ENCODE results near the gene ANO10. TPM values are rescaled to one million over a fixed set of nuclear protein-coding genes. Genes with fewer than 3 reads are reported as not detected.
"Not testable (repeated sequence)": the region's sequence is repeated elsewhere in the genome, so short reads cannot be mapped to it uniquely, and the experiment has no call there.

Gene ANO10
- total RNA-seq, 1 donor, result 7.1 TPM

DNA sequence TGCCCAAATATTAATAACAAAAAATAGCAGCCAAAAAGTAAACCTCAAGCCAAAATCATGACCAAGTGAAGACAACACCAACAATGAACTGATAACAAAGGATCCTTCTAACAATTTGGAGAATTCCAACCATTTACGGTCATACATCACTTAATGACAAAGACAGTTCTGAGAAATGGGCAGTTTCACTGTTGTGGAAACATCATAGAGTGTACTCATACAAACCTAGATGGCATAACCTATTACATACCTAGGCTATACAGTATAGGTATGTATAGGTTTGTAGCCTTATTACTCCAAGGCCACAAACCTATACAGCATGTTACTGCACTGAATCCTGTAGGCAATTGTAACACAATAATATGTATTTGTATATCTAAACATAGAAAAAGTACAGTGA is 12.4 kb downstream of the ANO10 start:
- Histone ChIP-seq H3K9me3 (ENCODE audit: low read depth, low read length) (no peaks in the 10 kb centered on the region), H3K4me3 (ENCODE audit: low read length) (no peak overlapping the region), H3K4me1 (ENCODE audit: insufficient read depth, low read length) (no peaks in the 10 kb centered on the region), H3K27me3 (ENCODE audit: insufficient read depth, low read length) (no peaks in the 10 kb centered on the region)

DNA sequence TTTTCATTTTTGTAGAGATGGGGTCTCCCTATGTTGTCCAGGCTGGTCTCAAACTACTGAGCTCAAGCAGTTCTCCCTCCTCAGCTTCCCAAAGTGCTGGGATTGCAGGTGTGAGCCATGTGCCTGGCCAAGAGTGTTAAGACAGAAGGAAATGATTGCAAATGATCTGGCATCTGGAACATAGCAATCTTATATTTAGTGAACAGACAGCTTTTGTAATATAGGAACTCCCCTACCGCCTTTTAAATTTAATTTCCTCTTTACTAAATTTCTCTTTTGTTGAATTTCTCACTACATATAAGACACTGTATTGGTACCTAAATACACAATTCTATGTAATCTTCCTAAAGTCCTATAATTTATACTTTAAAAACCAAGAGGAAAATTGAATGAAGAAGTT is 13.1 kb downstream of the ANO10 start:
- H3K27me3 ChIP-seq (ENCODE audit: insufficient read depth, low read length), result no peaks in the 10 kb centered on the region
- H3K4me3 ChIP-seq (ENCODE audit: low read length), result no peak overlapping the region
- no peaks in the 10 kb centered on the region for H3K4me1 ChIP-seq (ENCODE audit: insufficient read depth, low read length)
- no peaks in the 10 kb centered on the region for H3K9me3 ChIP-seq (ENCODE audit: low read depth, low read length)

DNA sequence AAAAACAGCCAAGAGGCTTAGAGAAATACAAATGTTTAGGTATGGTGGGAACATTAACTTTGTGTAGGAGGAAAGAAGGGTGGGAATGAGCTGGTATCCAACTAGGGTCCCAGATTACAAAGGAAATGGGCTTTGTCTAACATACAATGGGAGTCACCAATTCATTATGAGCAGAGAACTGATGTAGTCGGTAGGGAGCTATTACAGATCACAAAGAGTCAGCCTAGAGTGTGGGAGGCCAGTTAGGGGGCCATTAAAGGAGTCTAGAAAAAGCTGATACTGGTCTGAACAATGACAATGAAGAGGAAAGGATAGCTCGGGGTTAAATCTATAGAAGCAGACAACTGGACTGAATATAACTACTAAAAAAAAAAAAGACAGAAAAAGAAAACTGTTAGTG is 15.5 kb downstream of the ANO10 start:
- H3K4me3 ChIP-seq (ENCODE audit: low read length), result no peak overlapping the region
- H3K4me1 ChIP-seq (ENCODE audit: insufficient read depth, low read length), result no peaks in the 10 kb centered on the region
- no peaks in the 10 kb centered on the region for H3K9me3 ChIP-seq (ENCODE audit: low read depth, low read length)
- H3K27me3 ChIP-seq (ENCODE audit: insufficient read depth, low read length), result no peaks in the 10 kb centered on the region

DNA sequence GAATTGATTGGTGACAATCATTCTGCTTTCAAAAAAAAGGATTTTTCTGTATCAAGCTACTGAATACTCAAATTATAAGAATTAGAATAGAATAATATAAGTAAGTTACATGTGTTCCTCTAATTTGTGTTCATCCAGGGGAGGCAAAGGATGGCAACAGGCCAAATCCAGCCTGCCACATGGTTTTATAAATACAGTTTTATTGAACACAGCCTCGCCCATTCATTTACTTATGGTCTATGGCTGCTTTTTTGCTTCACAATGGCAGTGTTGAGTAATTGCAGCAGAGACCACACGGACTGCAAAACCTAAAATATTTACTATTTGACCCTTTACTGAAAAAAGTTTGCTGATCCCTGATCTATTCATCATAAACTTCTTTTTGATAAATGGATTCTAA is 21.9 kb downstream of the ANO10 start:
- not testable (repeated sequence) for H3K4me3 ChIP-seq (ENCODE audit: low read length); H3K9me3 ChIP-seq (ENCODE audit: low read depth, low read length); H3K4me1 ChIP-seq (ENCODE audit: insufficient read depth, low read length); H3K27me3 ChIP-seq (ENCODE audit: insufficient read depth, low read length)

DNA sequence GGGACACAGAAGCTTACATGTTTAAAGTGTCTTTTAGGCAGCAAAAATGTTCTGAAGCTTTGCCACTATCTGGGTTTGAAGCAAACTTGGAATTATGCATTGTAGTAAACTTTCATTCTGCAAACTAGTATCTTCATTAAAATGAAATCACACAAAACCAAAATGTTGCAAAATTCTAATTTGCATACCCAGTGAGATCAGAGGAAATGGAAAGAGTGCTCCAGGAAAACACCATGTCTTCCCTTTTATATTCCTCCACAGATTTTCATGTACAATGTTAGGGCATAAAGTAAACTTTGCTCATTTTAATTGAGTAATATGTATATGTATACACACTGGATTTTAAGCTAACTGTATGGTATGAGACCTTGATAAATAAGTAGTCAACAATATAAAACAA is 23.9 kb downstream of the ANO10 start:
- H3K4me1 ChIP-seq (ENCODE audit: insufficient read depth, low read length), result no peaks in the 10 kb centered on the region
- H3K27me3 ChIP-seq (ENCODE audit: insufficient read depth, low read length), result no peaks in the 10 kb centered on the region
- H3K4me3 ChIP-seq (ENCODE audit: low read length), result no peak overlapping the region
- no peaks in the 10 kb centered on the region for H3K9me3 ChIP-seq (ENCODE audit: low read depth, low read length)

DNA sequence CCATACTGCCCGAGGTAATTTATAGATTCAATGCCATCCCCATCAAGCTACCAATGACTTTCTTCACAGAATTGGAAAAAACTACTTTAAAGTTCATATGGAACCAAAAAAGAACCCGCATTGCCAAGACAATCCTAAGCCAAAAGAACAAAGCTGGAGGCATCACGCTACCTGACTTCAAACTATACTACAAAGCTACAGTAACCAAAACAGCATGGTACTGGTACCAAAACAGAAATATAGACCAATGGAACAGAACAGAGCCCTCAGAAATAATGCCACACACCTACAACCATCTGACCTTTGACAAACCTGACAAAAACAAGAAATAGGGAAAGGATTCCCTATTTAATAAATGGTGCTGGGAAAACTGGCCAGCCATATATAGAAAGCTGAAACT is 25.6 kb downstream of the ANO10 start:
- H3K4me1 ChIP-seq (ENCODE audit: insufficient read depth, low read length); H3K27me3 ChIP-seq (ENCODE audit: insufficient read depth, low read length); H3K9me3 ChIP-seq (ENCODE audit: low read depth, low read length); H3K4me3 ChIP-seq (ENCODE audit: low read length): not testable (repeated sequence)

DNA sequence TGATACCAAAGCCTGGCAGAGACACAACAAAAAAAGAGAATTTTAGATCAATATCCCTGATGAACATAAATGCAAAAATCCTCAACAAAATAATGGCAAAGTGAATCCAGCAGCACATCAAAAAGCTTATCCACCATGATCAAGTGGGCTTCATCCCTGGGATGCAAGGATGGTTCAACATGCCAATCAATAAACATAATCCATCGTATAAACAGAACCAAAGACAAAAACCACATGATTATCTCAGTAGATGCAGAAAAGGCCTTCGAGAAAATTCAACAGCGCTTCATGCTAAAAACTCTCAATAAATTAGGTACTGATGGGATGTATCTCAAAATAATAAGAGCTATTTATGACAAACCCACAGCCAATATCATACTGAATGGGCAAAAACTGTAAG is 26.5 kb downstream of the ANO10 start:
- not testable (repeated sequence) for H3K9me3 ChIP-seq (ENCODE audit: low read depth, low read length); H3K27me3 ChIP-seq (ENCODE audit: insufficient read depth, low read length); H3K4me1 ChIP-seq (ENCODE audit: insufficient read depth, low read length); H3K4me3 ChIP-seq (ENCODE audit: low read length)

DNA sequence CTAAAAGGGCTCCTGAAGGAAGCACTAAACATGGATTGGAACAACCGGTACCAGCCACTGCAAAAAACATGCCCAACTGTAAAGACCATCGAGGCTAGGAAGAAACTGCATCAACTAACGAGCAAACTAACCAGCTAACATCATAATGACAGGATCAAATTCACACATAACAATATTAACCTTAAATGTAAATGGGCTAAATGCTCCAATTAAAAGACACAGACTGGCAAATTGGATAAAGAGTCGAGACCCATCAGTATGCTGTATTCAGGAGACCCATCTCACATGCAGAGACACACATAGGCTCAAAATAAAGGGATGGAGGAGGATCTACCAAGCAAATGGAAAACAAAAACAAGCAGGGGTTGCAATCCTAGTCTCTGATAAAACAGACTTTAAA is 28.2 kb downstream of the ANO10 start:
- not testable (repeated sequence) for H3K4me1 ChIP-seq (ENCODE audit: insufficient read depth, low read length); H3K9me3 ChIP-seq (ENCODE audit: low read depth, low read length); H3K4me3 ChIP-seq (ENCODE audit: low read length); H3K27me3 ChIP-seq (ENCODE audit: insufficient read depth, low read length)

DNA sequence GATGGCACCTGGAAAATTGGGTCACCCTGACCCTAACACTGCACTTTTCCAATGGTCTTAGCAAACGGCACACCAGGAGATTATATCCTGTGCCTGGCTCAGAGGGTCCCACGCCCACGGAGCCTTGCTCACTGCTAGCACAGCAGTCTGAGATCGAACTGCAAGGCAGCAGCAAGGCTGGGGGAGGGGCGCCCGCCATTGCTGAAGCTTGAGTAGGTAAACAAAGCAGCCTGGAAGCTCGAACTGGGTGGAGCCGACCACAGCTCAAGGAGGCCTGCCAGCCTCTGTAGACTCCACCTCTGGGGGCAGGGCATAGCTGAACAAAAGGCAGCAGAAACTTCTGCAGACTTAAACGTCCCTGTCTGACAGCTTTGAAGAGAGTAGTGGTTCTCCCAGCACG is 29.9 kb downstream of the ANO10 start:
- H3K27me3 ChIP-seq (ENCODE audit: insufficient read depth, low read length); H3K4me1 ChIP-seq (ENCODE audit: insufficient read depth, low read length); H3K9me3 ChIP-seq (ENCODE audit: low read depth, low read length); H3K4me3 ChIP-seq (ENCODE audit: low read length): not testable (repeated sequence)

DNA sequence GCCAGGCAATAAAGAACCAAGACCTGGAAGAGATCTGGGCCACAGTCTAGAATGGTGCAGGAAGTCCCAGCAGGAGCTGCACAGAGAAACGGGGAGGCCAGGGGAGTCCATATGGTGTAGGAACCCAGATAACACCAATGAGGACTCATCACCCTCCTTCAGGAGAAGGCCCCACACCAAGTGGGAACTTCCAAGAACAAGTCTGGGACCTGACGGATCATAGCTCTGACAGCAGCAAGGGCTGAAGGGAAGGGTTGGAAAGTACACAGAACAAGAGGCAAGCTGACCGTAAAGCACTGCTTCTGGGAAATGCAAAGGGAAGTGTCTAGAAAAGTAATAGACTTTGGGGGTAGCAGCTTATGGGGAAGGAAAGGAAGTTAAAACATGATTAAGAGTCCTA is 34.5 kb downstream of the ANO10 start:
- Histone ChIP-seq H3K4me3 (ENCODE audit: low read length) (no peak overlapping the region), H3K9me3 (ENCODE audit: low read depth, low read length) (no peaks in the 10 kb centered on the region), H3K4me1 (ENCODE audit: insufficient read depth, low read length) (no peaks in the 10 kb centered on the region), H3K27me3 (ENCODE audit: insufficient read depth, low read length) (no peaks in the 10 kb centered on the region)

DNA sequence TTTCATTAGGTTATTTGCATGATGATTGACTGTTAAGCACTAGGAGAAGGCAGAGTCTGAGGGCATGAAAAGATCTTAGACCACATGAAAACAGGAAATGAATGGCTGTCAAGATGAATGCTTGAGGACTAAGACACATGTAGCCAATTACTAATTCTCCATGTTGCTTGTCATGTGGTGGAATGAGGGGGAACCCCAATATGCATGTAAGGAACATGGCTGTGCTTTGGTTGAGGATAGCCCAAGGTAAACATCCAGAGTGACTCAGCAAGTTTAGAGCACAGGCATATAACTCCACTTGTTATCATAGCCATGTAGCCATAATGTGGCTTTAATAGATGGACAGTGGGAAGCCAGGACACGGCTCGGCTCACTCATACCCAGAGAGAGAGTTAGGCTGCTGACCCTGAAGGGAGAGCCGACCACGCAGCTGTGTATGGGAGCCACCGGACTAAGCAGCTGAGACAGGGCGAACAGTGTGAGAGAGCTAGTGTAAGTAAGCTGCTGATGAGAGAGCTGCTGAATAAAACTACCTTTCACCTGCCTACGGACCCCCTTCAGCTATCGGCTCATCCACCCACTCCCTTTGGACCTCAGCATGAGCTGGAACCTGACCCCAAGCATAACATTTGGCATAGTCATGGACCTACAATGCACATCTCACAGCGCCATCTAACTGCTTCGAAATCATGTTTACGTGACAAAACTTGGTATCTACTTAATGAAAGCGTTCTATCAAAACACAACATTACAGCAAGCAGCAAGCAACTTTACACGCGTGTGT is 37.6 kb downstream of the ANO10 start:
- no peaks in the 10 kb centered on the region for H3K27me3 ChIP-seq (ENCODE audit: insufficient read depth, low read length)
- no peaks in the 10 kb centered on the region for H3K9me3 ChIP-seq (ENCODE audit: low read depth, low read length)
- H3K4me1 ChIP-seq (ENCODE audit: insufficient read depth, low read length), result no peaks in the 10 kb centered on the region
- H3K4me3 ChIP-seq (ENCODE audit: low read length), result no peak overlapping the region

DNA sequence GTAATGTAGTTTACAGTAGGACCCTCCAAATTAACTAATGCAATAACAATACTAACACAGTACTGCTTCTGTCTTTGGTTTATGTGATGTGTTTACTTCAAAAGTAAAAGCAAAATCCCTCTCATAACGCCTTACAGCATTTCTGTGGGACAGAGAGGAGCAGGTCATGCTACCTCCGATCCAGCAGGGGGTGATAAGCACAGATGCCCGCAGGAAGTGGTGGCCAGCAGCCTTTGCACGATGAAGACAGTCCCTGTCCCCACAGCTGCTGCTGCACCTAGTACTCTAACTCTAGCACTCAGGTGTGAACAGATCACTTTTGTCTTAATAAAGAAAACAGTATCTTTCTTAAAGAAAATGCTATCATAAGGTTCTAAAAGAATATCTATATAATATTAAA is 38.3 kb downstream of the ANO10 start:
- H3K4me3 ChIP-seq (ENCODE audit: low read length), result no peak overlapping the region
- H3K27me3 ChIP-seq (ENCODE audit: insufficient read depth, low read length), result no peaks in the 10 kb centered on the region
- no peaks in the 10 kb centered on the region for H3K4me1 ChIP-seq (ENCODE audit: insufficient read depth, low read length)
- H3K9me3 ChIP-seq (ENCODE audit: low read depth, low read length), result no peaks in the 10 kb centered on the region

DNA sequence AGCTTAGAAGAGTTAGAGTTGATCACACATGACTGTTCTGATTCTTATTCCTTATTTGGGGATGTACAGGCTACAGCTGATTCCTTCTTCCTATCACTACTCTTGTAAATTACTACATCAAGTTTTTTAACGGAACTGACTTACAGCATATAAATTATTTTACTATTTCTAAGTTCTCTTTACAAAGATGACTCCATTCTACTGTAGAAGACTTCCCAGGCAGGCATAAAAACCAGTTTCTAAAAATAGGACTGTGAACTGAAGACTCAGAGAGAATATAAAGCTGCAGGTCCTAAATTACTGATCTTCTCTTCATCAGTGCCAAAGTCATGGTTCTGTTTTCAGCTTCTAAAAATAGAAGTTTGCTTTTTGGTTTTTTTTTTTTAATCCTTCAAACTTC is 38.9 kb downstream of the ANO10 start:
- no peak overlapping the region for H3K4me3 ChIP-seq (ENCODE audit: low read length)
- H3K4me1 ChIP-seq (ENCODE audit: insufficient read depth, low read length), result no peaks in the 10 kb centered on the region
- no peaks in the 10 kb centered on the region for H3K27me3 ChIP-seq (ENCODE audit: insufficient read depth, low read length)
- no peaks in the 10 kb centered on the region for H3K9me3 ChIP-seq (ENCODE audit: low read depth, low read length)

DNA sequence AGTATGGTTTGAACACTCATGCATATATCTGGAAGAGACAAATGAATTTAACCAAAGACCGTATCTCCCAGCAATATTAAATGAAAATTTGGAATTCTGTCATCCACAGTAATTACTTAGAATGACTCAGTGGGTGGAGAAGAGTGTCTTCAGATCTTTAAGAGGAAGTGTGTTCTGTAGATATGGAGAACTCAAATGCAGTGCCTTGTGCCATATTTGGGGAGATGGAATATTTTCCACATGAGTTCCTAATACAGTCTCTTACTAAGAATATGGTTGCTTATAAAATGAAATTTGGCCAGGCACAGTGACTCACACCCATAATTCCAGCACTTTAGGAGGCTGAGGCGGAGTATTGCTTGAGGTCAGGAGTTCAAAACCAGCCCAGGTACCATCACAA is 40.5 kb downstream of the ANO10 start:
- Histone ChIP-seq H3K4me3 (ENCODE audit: low read length) (no peak overlapping the region), H3K4me1 (ENCODE audit: insufficient read depth, low read length) (no peaks in the 10 kb centered on the region)

DNA sequence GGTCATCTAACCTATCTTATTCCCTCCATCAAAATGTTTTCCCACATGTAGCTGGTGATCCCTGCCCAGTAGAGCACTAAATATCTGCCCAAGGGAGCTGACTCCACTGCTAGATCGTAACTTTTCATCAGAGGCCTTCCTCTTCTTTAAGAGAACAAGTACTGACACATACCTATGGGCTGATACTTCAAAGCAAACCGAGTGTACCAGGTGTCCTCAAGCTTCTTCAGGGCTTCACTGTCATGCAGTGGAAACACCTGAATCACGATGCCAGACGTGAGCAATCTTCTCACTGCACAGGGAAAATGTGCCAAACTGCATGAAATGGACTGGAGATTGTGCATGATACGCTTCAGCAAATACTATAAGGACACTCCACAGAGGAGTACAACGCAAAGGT is 41.6 kb downstream of the ANO10 start:
- H3K4me1 ChIP-seq (ENCODE audit: insufficient read depth, low read length), result no peaks in the 10 kb centered on the region
- no peak overlapping the region for H3K4me3 ChIP-seq (ENCODE audit: low read length)
- no peaks in the 10 kb centered on the region for H3K9me3 ChIP-seq (ENCODE audit: low read depth, low read length)
- no peaks in the 10 kb centered on the region for H3K27me3 ChIP-seq (ENCODE audit: insufficient read depth, low read length)

More for the DNA sequence above, 40.5 kb downstream of the ANO10 start:
- Histone ChIP-seq H3K9me3 (ENCODE audit: low read depth, low read length) (no peaks in the 10 kb centered on the region), H3K27me3 (ENCODE audit: insufficient read depth, low read length) (no peaks in the 10 kb centered on the region)

DNA sequence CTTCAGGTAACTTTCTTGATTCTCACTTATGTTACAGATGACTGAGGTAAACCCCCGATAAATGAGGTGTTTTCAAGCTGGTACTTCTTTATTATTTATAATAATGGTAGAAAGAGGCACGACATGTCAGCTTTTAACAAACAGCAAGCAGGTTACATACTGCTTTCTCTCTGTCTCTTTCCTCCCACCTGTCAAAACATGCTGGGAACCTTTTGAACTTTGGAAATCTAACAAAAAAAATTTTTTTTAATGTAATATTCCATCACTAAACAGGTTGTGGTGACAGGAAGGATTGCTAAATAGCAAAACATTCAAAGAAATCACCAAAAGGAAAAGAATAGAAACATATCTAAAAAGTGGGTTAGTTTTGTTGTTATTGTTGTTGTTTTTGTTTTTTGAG is 48.2 kb downstream of the ANO10 start:
- H3K27me3 ChIP-seq (ENCODE audit: insufficient read depth, low read length), result no peaks in the 10 kb centered on the region
- H3K4me3 ChIP-seq (ENCODE audit: low read length), result no peak overlapping the region
- H3K4me1 ChIP-seq (ENCODE audit: insufficient read depth, low read length), result peaks cover 7% of the 10 kb centered on the region
- H3K9me3 ChIP-seq (ENCODE audit: low read depth, low read length), result no peaks in the 10 kb centered on the region

All from mononuclear cell (primary cell).